ENCODE measurements around the gene SBF2.
A peak's percentile ranks its signal among the peaks of the same experiment; 100 is the strongest.

SBF2 gene

DNA sequence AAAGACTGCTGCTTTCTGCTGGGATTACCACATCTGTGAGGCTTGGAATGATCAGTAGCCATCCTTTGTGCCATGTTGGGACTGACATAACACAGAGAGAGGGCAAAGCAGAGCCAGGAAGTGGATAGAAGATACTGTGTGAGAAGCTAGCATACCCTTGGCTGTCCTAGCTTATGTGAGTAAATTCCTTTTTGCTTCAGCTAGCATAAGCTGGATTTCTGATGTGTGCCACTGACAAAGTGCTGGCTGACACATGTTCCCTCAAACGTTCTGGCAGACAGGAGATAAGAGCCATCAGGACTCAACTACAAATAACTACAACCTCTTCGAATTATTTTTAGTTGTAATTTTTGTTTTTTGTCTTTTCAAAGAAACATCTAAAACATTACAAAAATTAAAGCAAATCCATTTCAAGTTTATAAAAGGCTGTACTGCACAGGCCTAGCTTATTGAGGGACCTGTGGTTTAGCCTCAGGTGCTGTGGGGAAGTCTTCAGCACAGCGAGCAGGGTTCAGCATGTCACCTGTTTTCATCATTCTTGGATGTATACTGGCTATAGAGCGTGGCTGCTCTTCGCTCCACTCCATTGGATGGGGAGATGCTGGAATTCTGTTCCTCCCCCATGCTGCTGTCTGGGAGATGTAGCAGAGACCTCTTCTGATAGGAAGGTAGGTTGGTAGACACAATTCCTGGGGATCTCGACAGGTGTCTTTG is 509.3 kb downstream of the SBF2 start:
- no peak for DNase-seq (ENCODE audit: low read depth in 2 of 2, low spot score in 1 of 2)

DNA sequence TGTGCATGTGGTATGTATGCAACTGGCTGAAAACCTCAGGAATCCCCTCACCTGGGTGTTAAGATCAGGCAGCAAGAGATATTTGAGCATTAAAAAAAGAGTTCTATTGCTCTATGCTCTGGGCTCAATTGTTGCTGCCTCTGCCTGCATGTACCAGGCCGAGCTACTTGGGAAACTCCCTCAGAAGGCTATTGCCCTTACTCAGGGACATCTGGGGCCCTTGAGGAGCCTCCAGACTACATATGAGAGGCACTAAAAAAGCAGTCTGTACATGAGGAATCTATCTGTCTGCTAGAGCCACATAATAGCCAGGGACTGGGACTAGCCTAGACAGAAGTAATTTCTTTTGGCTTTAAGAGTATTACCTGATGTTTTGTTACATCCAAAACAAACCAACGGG is 510.0 kb downstream of the SBF2 start:
- DNase-seq (ENCODE audit: low read depth in 2 of 2, low spot score in 1 of 2) = no peak

DNA sequence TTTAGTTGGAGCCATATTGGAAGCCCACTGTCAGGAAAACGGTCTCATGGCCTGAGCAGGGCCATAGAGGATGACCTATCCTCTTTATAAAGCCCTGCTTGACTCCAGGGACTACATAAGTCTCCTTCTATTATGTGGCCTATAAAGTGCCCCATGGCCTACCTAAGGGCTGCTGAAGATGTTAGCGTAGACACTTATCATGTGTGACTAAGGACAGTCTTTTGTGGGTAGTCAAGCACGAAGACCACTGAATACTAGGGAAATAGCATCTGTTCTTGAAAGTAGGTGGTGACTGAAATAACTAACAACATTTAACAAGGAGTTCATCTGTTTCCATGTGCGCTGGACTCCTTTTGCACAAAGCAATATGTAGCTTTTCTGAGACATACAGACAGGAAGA is 513.1 kb downstream of the SBF2 start:
- no peak for DNase-seq (ENCODE audit: low read depth in 2 of 2, low spot score in 1 of 2)

DNA sequence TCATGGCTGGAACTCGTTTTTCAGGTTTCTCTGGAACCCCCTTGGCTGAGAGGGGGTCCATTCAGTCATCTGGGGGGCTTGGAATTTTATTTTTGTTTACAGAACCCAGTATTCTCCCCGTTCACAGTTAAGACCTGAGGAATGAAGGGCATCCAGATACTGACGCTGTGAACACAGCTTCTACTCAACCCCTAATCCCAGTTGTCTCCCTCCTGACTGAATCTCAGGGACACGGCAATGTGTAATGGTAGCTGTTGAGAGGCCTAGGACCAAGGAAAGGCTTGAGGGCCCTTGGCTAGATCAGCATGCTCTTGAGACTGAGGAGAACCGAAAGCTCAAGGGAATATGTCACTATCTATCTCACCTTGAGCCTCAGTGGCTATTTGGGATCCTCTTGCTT is 516.5 kb downstream of the SBF2 start:
- DNase-seq (ENCODE audit: low read depth in 2 of 2, low spot score in 1 of 2) = no peak

DNA sequence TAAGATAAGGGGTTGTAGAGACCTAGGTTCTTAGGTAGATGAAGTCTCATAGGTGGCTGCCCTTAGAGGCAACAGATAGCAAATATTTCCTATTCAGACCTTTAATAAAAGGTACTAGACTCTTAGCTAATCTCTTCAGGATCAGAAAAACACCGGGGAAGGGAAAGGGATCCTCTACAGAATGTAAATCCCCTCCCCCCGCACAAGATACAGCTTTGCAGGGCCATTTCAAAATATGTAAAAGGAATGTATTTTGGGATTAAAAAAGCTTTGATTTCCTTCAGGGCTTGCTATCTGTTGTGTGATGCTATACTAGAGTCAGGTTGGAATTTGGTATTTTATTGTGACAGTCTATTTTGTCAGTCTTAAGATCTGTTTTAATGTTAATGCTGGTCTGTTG is 517.0 kb downstream of the SBF2 start:
- DNase-seq (ENCODE audit: low read depth in 2 of 2, low spot score in 1 of 2) = no peak

DNA sequence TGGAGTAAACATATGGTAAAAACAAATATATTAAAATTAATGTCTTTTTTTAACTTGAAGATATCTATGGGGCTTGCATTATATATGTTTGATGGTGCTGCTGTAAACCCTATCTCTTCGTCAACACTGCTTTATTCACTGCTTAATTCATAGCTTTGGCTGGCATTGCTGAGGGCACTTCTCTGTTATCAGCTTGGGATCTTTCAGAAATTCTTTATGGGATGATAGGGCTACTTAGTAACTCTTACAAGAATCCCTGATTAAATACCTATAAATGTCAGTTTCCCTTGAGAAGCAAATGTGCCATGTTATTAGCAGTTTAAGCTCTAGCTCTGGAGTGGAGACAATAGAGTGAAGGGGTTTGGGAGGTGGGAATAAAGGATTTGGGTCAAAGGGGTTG is 517.8 kb downstream of the SBF2 start:
- no peak for DNase-seq (ENCODE audit: low read depth in 2 of 2, low spot score in 1 of 2)

DNA sequence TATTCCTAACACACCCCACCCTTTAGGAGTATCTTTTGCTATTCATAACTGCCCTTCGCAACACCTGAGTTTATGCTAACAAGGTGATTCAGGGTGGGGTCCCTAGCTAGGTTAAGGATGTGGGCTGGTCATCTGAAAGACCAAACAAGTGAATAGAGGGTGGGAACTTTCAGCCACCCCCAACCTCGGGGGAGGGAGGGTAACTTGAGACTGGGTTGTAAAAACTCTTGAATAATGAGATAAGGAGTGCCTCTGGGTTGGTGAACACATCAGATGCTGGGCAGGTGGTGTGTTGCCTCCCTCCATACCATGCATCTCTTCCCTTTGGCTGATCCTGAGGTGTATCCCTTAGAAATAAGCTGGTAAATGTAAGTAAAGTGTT is 518.6 kb downstream of the SBF2 start:
- DNase-seq (ENCODE audit: low read depth in 2 of 2, low spot score in 1 of 2) = no peak

DNA sequence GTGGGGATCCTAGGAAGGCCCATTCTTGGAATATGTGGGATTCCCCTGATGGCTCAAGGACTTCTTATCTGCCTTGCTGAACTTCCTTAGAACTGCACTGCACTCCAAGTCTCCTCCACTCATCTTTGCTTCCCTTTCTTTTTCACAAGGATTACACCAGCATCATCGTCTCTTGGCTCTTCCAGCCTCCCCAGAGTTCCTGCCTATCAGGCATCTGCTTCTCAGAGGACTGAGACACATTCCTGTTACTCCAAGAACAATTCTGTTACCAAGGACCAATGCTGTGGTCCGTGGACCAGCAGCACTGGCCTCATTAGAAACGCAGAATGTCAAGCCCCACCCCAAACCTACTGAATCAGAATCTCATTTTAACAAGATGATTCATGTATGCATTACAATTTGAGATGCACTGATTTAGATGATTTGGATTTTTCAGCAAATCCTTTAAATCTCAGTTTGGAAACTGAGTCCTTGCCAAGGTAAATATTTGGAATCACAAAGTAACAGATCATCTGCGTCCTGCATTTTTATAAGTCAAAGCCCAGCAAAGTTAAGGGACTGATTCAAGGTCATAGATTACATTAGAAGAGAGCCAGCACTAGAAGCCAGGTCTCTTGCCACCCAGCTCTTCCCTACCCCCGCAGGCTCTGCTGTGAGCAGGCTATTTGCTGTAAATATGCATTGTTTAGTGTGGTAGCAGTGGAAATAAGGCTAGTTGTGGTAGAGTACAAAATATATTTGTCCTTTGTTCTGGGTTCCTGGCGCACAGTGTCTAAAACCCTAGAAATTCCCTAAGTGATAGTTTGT is 519.2 kb downstream of the SBF2 start:
- no peak for DNase-seq (ENCODE audit: low read depth in 2 of 2, low spot score in 1 of 2)

DNA sequence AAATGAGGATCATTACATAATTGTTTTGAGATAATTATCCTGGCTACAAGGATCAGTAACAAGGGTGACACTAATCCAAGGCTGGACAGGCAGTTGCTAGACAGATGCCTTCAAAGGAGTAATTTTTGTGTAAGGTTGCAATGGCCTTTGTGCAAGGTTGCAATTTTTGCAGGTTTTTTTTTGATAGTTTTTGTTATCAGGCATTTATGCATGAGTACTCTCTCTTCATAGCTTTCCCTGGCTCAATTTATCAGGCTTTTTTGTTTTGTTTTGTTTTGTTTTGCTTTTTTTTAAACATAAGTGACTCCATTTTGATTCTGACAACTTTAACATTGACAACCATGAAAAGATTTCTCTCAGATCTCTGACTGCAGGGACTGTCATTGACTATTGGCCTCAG is 519.9 kb downstream of the SBF2 start:
- DNase-seq (ENCODE audit: low read depth in 2 of 2, low spot score in 1 of 2) = no peak

DNA sequence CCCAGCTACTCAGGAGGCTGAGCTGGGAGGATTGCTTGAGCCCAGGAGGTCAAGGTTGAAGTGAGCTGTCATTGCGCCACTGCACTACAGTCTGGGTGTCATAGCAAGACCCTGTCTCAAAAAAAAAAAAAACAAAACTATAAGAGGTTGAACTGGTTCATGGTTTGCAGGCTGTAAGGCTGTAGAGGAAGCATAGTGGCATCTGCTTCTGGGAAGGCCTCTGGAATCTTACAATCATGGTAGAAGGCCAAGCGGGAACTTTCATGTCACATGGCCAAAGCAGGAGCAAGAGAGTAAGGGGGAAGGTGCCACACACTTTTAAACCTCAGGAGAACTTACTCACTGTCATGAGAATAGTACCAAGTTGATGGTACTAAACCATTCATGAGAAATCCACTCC is 520.5 kb downstream of the SBF2 start:
- no peak for DNase-seq (ENCODE audit: low read depth in 2 of 2, low spot score in 1 of 2)

DNA sequence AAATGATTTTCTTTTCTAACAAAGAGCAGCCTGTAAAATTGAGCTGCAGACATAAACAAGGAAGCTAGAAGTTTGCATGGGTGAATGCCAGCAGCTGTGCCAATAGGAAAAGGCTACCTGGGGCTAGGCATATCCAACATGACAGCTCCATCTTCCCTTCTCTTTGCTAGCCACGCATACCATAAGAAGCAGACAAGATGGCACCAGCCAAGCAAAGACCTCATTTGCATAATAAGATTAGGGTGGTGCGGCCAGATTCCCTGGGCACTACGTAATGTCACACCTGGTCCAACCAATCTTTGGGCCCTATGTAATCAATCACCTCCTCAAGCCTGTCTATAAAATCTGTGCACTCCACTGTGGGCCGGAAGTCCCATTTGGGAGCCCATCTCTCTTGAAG is 521.8 kb downstream of the SBF2 start:
- no peak for DNase-seq (ENCODE audit: low read depth in 2 of 2, low spot score in 1 of 2)

DNA sequence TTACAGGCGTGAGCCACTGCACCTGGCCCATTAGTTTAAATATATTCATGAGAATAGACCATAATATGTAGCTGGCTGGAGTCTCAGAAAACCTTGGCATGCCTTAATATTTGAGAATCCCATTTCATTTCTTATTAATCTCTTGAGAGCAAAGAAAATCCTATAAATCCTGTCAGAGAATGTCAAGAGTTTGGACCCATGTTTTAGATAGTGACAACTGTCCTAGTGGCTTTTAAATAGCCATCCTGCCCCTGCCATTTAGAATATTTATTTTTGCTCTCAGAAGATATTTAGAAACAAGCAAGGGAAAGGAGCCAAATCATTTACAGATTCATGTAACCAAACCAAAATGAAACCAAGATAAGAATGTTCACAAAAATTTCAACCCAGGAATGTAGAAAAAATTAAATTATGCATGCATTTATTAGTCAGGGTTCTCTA is 522.9 kb downstream of the SBF2 start:
- no peak for DNase-seq (ENCODE audit: low read depth in 2 of 2, low spot score in 1 of 2)

DNA sequence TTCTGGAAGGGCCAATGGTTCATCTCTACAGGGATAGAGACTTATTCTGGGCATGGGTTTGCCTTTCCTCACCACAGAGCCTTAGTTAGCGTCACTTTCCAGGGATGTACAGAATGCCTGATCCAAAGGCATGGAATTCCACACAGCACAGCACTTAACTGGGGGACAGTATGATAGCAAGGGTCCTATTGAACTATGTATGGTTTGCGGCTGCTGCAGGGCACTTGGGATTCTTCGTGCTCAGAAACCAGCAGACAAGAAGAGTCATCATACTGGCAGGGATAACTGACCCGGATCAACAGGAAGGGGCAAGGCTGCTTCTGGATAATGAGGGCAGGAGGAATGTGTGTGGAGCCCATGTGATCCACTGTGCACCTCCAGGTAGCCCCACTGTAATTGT is 524.4 kb downstream of the SBF2 start:
- no peak for DNase-seq (ENCODE audit: low read depth in 2 of 2, low spot score in 1 of 2)

DNA sequence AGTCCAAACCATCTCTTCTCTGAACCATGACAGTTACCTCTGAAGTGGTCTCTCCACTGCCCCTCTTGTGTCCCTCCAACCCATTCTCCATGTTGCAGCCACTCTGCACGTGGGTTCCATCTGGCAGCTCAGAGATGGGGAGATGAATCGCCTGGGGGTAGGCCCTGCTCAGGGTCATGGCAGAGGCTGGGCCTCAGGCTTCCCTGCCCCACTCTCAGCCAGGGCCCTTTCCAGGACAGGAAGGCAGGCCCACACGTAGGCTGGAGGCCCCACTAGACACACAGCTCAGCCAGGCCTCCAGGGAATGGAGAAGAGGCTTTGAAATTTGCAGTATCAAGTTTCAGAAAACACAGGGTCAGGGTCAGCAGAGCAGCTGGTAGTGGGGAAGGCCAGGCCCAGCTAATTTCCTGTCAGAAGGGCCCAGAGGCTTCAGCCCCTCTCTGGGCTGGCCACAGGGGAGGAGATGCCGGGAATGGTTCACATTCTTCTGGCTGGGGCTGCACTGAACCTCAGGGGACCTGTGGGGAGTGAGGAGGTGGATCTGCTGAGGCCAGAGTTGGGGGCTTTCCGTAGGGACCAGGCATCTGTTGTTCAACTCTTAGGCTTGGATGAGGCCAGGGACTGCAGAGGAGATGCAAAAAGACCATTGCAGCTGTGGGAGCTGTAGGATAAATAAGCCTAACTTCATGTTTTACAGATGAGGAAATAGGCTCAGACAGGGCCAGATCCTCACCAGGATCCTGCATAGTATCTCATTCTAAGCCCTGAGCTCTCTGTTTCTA is 528.5 kb downstream of the SBF2 start:
- DNase-seq (ENCODE audit: low read depth in 2 of 2, low spot score in 1 of 2) = no peak

DNA sequence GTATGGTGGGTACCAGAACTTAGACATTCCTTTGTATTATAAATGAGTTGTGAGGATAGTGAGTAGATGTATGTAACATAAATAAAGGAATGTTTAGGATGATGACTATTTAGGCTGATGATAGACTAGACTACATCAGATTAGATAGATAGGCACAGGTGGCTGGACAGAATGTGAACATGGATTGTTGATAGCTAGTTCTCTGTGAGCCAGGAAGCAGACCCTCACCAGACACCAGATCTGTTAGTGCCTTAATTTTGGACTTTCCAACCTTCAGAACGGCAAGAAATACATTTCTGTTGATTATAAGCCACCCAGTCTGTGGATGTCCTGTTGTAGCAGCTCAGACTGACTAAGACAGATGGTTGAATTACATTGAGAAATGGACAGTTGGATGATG is 530.7 kb downstream of the SBF2 start:
- no peak for DNase-seq (ENCODE audit: low read depth in 2 of 2, low spot score in 1 of 2)

DNA sequence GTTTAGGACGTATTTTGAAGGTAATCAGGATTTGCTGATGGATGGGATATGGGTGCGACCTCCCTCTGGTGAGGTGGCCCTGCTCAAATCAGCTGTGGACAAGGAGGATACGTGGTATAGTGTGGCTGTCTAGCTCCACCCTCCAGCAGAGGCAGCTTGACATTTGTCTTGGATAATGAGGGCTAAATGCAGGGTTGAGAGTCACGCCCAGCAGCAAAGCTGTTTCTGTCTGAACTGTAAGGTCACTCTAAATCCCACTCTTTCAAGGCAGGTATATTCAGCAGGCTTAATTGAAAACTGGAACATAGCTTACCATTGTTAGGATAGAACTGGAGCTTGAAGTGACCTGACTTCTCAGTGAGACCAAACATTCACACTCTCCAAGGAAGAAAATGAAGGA is 531.5 kb downstream of the SBF2 start:
- no peak for DNase-seq (ENCODE audit: low read depth in 2 of 2, low spot score in 1 of 2)

DNA sequence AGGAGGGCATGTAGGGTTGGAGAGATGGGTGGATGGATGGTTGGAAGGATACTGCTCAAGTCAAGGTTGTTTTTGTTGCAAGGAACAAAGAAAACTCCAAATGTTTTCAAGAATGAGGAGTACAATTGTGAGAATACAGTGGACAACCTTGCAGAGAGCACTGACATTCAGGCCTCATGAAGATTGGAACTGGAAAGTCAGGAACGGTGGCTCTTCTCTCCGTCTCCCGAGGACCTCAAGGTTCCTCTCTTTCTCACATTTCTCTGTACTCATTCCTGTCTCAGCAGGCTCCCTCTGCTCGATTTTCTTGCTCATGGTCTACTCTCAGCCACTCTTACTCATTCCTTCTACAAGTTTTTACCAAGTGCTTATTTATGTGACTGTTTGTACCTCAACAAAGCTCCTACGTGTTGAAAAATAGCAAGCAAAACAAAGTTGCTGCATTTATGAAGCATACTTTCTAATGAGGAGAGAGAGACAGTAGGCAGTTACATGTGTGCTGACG is 532.5 kb downstream of the SBF2 start:
- no peak for DNase-seq (ENCODE audit: low read depth in 2 of 2, low spot score in 1 of 2)

DNA sequence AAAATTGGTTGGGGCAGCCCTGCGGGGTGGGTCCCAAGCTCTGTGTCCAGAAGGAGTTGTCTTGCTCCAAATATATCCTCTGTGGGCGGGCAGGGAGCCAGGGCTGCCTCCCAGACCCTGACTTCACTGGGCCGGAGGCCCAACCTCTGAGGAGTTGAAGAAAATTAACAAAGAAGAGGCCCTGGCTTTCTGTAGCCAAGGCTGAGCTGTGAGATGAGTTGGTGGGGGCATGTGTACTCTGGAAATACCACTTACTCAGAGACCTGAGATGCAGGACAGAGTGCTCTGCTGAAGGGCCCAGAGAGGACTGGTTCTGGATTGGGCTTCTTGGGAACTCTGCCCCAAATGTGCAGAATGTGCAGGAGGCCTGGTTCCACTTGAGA is 533.8 kb downstream of the SBF2 start:
- no peak for DNase-seq (ENCODE audit: low read depth in 2 of 2, low spot score in 1 of 2)

DNA sequence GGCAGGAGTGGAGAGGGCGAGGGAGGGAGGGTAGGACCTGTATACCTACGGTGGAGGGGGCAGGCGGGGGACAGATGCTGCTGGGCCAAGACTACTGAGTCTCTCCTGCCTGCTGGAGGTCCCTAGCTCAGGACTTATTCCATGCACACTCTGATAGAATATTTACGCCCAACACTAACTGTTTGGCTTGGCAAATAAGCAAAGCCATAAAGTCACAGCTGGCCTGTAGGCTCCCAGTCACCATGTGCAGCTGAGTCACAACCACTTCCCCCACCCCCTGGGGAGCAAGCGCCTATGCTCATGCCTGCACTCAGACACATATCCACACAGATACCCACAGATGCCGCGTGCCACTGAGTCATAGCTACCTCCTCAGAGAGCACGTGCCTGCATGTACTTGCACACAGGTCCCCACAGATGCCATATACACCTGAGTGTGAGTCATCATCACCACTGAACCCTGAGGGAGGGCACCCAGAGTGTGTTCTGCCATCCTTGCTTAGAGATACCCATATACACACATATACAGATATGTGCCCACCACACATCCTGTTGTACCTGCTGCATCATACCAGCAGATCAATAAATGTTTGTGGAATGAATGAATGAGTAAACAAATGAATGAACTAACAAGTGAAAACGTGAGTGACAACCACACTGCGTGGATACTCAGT is 534.4 kb downstream of the SBF2 start:
- peak; percentile 87 to 94 for DNase-seq (ENCODE audit: low read depth in 2 of 2, low spot score in 1 of 2)

DNA sequence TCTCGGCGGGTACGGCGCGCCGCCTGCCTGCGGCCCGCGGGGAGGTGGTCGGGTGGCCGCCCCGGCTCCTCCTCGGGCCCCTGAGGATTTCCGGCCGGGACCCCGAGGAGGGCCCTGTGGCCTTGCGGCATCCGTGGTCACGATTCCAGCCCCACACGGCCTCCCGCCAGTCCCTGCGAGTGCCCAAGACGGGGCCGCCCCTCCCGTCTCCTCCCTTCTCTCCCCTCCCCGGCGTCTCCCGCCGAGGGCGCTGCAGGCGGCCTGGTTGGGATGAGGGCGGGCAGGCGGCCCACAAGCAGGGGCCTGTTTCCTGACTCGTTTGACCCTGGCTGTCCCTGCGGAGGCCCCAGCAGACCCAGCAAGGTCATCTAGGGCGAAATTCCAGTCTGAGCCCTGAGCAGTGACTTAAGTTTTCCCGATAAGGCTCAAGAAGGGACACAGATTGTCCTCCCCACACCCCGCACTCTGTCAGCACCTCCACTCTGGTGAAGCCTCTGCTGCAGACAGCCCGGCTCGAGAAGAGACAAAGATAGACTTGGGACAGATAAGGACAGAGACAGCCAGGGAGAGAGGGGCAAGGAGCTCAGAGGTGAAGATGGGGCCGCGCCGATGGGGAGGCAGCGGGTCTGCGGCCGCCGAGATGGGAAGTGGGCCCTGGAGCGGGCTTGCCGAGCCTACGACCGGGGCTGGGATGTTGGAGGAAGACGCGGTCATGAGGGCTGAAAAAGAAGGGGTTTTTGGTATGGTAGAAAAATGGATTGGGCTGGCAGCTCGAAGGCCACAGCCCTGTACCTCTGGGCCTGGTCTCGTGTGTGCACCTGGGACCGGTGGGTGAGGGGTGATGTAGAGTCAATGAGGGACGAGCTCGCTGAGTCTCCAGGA is 535.1 kb downstream of the SBF2 start:
- no peak for DNase-seq (ENCODE audit: low read depth in 2 of 2, low spot score in 1 of 2)

Data from stimulated activated CD8-positive, alpha-beta memory T cell treated with anti-CD3 and anti-CD28 coated beads, Interleukin-4, amount 100 ng/mL, for 4 hours (primary cell).